ENCODE measurements around the gene FBH1.

- TF ChIP-seq CTCF (IDR thresholded peaks at IDR 0.05; ENCODE audit: poor library complexity, severe bottlenecking) = no peak
- TF ChIP-seq POLR2AphosphoS5 (IDR thresholded peaks at IDR 0.05) = no peak
- no peak for TF ChIP-seq EZH2 (IDR thresholded peaks at IDR 0.05; ENCODE audit: borderline replicate concordance, insufficient read depth, low read length, poor library complexity, severe bottlenecking)
- no peak for TF ChIP-seq SMC3 (conservative IDR thresholded peaks at IDR 0.05; ENCODE audit: poor library complexity)
- TF ChIP-seq REST (IDR thresholded peaks at IDR 0.05; ENCODE audit: borderline replicate concordance) = no peak
- TF ChIP-seq RAD21 (conservative IDR thresholded peaks at IDR 0.05) = no peak
These were observed 13.5 kb downstream of the FBH1 start for GRCh38 chr10:5903563-5903962.

Data from neural cell (in vitro differentiated cells).